Activated CD4-positive, alpha-beta T cell treated with anti-CD3 and anti-CD28 coated beads for 1 hour (primary cell): ENCODE data around the gene KTN1.
A peak's percentile ranks its signal among the peaks of the same experiment; 100 is the strongest.

Source experiments
- DNase-seq: peaks from one replicate; pipeline ENCODE4 v3.0.0-alpha.2; 2020

KTN1 gene, protein sequence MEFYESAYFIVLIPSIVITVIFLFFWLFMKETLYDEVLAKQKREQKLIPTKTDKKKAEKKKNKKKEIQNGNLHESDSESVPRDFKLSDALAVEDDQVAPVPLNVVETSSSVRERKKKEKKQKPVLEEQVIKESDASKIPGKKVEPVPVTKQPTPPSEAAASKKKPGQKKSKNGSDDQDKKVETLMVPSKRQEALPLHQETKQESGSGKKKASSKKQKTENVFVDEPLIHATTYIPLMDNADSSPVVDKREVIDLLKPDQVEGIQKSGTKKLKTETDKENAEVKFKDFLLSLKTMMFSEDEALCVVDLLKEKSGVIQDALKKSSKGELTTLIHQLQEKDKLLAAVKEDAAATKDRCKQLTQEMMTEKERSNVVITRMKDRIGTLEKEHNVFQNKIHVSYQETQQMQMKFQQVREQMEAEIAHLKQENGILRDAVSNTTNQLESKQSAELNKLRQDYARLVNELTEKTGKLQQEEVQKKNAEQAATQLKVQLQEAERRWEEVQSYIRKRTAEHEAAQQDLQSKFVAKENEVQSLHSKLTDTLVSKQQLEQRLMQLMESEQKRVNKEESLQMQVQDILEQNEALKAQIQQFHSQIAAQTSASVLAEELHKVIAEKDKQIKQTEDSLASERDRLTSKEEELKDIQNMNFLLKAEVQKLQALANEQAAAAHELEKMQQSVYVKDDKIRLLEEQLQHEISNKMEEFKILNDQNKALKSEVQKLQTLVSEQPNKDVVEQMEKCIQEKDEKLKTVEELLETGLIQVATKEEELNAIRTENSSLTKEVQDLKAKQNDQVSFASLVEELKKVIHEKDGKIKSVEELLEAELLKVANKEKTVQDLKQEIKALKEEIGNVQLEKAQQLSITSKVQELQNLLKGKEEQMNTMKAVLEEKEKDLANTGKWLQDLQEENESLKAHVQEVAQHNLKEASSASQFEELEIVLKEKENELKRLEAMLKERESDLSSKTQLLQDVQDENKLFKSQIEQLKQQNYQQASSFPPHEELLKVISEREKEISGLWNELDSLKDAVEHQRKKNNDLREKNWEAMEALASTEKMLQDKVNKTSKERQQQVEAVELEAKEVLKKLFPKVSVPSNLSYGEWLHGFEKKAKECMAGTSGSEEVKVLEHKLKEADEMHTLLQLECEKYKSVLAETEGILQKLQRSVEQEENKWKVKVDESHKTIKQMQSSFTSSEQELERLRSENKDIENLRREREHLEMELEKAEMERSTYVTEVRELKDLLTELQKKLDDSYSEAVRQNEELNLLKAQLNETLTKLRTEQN (N-terminal part only)

DNA sequence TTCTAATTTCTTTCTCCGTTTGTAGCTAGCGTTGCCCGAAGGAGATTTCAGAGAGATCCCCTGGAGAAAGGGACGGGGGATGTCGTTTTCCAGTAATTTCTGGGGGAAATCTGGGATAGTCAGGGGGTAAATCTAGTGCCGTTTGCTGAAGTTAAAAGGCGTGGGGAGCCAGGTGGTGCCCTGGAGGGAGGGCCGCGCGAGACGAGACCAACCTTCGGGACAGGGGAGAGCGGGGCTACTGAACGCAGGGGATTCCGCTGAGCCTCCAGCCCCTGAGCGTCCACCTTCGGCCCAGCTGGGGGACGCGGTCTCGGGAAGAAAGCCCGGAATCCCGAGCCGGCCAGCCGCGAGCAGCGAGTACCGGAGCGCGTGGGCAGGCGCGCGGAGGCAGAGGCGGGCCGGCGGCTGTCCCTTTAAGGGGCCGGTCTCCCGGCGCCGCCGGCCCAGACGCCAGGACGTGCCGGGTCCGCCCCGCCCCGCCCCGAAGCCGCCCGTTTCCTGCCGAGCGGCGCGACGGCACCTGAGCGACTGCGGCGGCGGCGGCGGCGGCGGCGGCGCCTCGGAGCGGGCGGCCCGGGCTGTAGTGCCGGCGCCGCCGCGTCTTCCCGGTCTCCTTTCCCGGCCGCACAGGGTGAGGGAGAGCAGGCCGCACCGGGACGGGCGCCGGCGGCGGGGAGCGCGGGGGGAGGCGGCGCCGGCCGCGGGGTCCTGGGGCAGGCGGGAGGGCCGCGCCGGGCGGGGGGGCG lies at the start of gene KTN1:
KTN1 (plus strand) TSS at position 484 of the 746 bp plus-strand sequence. CDS start 31,842 bp downstream, outside the sequence.
- DNase-seq = peak; percentile 74

DNA sequence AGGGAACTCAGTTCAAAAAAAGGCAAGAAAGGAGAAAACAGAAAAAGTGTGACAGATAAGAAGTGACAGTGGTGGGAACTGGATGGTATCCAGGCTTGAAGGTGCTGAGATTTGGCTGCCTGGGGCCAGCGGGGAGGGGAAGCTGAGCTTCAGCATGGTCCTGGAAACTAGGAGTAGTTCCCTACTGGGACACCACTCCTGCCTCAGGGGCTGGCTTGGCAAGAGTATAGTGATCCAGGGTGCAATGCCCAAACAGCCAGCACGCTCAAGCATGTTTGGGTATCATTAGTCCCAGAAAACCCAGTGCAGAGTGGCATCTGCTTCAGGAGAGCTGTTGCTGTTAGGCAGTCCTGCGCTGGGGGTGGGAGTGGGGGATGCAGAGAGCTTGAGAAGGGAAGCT lies 49.5 kb upstream of the KTN1 start:
- DNase-seq = no peak

DNA sequence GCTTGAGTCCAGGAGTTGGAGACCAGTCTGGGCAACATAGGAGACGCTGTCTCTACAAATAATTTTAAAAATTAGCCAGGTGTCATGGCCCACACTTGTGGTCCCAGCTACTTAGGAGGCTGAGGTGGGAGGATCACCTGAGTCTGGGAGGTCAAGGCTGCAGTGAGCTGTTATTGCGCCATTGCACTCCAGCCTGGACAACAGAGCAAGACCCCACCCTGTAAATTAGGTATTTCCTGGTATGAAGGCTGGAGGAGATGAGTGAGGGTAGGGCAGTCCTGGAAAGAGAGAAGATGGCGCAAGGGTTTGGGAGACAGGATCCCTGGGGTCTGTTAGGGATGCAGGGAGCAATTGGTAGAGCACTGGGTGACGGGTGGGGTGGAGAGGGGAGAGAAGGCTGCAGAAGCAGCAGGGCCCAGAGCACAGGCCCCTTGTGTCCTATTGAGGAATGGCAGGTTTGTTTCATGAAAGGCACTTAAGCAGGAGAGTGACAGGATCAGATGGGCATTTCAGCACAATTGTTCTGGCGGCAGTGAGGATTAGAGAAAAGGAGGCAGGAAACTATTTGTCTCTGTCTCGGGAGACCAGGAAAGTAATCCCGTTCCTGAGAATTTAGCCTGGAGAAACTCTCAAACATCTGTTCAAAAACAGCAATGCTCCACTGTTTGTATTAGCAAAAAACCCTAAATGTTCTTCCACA lies 47.2 kb upstream of the KTN1 start:
- DNase-seq = no peak

DNA sequence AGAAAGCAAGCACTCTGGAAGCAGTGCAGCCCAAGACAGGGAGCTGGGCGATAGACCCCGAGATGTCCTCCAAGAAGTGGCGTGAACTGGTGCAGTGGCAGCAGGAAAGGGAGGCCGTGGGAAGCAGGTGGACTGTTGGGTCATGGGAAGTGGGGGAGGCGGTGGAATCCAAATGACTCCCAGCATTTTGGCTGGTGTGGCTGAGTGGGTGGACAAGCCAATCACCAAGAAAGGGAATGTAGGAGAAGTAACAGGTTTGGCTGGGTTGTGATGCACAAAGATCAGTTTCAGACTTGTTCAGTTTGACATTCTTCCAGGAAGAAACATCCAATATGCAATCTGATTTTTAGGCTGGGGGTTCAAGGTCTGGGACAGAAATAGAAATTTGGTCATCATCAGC lies 46.0 kb upstream of the KTN1 start:
- no peak for DNase-seq

DNA sequence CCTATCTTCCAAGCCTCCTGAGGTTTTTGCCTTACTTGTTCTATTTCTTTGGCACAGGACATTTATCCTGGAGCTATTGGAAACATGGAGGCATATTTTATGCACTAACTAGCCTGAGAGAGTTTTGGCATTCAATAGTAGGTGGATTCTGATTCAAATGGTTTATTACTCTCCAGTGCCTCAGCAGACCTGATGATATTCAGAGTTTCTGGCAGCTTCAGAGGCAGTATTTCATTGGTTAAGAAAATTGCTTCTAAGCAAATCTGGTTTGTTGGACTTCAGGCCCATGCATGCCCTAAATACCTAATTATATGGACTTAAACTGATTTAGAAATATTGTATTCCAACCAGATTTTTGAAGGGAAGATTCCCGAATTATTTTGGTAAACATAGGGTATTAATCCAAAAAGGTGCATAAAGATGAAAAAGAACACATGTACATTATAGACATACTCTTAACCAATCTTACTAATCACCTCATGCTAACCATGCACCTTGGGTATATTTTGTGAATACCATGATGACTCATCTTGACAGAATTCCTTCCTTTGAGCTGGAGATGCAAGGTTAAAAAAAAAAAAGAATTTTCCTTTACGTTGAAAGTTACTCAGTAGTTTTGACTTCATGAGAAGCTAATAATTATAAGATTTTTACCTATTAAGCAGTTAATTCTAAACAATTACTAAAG lies 44.3 kb upstream of the KTN1 start:
- no peak for DNase-seq

DNA sequence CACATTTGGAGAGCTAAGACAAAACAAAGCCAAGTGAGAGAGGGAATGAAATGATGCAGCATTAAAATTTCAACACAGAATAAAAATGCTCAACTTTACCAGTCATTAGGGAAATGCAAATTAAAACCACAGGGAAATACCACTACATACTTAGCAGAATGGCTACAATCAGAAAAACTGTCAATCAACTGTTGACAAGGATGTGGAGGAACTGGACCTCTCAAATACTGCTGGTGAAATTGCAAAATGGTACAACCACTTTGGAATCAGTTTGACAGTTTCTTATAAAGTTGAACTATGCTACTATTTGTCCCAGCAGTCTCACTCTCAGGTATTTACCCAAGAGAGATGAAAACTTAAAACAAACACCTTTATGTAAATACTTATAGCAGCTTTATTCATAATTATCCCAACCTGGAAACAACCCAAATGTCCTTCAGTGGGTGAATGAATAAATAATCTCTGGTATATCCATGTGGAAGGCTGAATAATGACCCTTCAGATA lies 43.8 kb upstream of the KTN1 start:
- no peak for DNase-seq

DNA sequence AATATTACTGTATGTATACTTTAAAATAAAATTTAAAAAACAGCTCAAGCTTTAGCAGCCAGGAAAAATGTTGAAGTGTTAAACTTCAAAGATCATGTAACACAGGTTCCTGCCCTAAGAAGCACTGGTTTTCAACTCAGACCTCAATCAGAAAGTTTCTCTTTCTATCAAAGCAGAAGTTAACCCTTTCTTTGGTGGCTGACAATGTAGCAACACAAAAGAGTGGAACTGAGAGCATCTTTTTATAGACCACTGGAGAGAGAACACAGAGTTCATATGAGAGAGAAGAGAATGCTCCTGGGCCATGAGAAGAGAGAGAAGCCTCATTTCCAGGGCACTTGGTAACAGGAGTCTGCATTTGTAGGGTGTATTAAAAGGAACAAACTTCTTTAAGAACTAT lies 42.2 kb upstream of the KTN1 start:
- no peak for DNase-seq

DNA sequence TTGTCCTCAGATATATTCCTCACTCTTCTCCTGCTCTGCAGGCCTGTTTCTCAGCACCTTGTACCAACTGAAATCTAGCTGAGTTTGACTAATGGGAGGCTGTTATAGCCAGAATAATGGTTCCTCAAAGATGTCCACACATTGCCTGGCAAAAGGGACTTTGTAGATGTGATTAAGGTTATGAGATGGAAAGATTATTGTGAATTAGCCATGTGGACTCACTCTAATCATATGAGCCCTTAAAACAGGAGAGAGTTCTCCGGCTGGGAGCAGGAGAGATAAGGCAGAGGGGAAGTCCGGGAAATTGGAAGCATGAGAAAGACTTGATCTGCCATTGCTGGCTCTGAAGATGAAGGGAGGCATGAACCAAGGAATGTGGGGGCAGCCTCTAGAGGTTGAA lies 40.0 kb upstream of the KTN1 start:
- DNase-seq = no peak

DNA sequence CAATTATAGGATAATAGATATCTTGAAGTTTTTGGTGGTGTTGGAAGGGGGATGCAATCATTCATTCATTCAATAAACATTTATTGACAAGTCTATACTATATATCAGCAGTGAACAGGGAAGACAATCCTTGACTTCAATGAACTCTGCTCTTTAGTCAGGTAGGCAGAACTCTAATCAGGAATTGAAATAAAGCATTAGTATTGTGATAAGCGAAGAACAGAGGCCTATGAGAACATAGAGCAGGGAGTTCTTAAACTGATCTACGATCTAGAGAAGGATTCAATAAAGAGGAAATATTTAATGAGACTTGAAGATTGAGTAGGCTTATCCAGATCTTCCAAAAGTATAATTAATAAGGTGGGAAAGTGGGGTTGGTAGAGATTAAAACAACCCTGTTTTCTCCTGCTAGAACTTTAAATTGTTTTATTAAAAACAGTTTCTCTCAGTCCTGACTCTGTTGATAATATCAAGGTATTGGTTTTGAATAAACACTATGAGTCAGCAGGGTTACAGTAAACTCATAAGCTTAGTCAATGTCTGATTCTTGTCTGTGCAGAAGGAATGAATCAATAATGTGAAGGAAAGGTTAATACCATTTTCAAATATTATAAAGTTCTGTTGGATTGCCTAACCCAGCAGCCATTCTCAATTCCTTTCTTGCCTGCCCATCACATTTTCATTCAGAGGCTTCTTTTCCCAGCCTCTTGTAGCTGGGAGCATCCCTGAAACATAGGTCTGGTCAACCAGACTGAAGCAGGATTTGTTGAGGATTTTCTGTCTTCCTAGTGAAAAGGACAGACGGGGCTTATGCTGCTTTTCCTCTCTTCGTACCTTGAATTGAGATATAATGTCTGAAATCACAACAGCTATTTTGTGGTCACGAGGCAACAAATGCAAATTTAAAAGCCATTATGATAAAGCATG lies 38.9 kb upstream of the KTN1 start:
- DNase-seq = no peak

DNA sequence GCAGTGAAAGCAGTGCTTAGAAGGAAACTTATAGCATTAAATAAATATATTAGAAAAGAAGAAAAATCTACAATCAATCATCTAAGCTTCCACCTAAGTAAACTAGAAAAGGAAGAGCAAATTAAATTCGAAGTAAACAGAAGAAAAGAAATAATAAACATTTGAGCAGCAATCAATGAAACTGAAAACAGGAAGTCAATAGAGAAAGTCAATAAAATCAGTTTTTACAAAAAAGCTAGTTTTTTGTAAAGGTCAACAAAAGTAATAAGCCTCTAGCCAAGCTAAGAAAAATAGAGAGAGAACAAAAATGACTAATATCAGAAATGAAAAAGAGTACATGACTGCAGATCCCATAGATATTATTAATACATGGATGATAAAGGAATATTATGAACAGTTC lies 34.2 kb upstream of the KTN1 start:
- DNase-seq = no peak

DNA sequence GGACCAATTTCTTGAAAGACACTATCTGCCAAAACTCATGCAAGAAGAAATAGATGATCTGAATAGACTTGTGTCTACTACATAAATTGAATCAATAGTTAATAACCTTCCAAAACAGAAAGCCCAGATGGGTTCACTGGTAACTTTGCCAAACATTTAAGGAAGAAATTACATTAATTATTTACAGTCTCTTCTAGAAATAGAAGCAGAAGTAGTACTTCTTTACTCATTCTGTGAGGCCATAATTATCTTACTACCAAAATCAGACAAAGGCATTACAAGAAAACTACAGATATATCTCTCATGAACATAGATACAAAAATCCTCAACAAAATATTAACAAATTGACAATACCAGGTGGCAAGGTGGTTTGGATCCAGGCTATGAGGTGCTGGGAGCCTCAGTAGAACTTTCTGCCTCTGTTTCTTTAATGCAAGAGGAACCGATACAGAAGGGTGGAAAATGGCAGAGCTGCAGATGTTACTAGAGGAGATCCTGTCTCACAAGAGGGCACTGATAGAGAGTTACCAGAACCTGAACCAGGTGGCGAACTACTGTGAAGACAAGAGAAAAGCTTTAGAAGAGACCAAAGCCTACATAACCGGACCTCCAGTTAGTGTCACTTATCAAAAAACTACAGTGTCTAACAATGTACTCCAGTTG lies 33.7 kb upstream of the KTN1 start:
- DNase-seq = no peak

DNA sequence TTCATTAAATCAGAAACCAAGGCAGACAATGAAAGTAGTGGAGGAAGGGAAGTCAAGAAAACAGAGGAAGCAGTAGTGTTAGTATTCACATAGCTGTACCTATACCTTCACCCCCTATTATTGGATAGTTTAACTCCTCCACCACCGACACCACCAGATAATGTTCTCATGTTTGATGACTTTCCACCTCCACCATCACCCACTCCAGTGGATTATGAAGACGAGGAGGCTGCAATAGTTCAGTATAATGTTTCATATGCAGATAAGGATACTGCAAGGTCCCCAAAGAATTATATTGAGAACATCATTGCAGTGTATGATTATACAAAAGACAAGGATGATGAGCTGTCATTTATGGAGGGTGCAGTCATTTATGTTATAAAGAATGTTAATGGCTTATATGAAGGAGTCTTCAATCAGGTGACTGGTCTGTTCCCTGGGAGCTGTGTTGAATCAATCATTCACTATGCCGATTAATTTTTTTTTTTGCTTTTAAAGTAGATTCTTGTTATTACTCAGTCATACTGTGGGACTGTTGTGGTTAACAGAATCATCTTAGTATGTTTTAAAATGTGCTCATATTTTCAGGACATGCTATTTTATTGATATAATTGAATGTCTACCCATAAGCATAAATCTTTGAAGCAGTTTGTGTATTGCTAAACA lies 32.2 kb upstream of the KTN1 start:
- no peak for DNase-seq

DNA sequence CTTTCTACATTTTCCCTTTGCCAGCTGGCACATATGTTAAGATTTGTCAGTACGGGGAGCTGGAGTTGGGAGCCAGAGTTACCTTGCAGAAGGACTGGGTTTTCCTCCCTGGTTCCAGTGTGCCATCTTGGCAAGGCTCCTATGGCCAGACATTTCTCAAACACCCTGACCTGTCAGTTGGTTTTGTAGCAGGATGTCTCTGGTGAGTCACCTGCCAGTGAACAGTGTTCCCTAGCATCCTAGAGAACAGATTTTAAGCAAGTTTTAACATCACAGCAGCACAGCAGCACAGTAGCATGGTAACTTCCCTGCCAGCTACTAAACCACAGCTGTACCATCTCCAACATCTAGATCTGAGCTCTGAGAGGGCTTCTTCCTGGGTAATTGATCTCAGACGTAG lies 26.2 kb upstream of the KTN1 start:
- no peak for DNase-seq

DNA sequence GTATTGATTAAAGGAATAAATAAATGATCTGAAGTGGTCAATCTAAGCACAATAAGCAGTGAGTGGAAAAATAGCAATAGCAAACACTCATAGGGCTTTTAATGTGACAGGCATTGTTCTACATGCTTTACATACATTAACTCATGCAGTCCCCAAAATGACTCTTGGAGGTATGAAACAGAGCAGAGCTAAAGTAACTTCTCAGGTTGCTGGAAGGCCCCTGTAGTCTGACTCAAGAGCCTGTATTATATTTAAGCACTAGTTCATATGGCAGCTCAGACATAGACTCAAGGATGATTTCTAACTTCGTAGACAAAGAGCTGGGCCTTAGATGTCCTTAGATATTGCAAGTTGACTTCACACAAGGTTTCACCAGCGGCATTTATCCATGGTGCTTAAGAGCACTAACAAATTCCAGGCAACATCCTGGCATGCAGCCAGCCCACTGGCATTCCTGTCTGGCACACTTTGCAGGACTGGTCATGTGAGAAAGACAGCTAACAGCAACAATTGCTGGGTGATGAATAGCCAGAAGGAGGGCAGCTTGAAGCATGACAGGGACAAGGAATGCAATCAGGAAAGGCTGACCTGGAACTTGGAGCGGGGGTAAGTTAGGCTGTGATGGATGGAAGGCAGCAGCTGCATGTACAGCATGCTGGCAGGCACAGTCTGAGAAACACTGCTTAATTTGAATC lies 22.9 kb upstream of the KTN1 start:
- DNase-seq = no peak

DNA sequence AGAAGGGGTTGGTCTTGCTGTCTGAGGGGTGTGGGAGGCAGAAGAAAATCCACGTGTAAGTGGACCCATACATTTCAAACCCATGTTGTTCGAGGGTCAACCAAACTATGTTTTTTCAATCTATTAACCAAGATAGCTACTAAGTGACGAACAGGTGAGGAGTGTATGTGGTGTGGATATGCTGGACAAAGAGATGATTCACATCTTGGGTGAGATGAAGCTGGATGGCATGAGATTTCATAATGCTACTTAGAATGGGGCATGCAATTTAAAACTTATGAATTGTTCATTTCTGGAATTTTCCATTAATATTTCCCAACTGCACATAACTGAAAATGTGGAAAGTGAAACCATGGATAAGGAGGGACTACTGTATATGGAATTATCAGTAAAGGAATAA lies 17.9 kb upstream of the KTN1 start:
- DNase-seq = no peak

DNA sequence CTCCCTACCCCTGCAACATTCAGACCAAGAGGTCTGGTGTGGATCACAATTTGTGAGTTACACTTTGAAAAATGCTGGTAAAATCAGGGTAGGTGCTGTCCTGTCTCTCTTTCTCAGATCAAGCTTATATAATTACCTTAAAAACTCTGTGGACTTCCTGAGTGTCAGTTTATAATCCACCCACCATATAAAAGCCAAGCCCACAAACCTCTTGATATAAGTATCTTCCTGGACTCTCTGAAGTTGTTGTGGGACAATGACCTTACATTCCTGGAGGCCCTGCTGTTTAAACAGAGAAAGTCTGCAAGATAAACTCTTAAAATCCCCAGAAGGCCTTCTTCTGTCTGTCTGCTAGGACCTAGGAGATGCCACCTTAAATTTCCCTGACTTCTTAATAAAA lies 11.4 kb upstream of the KTN1 start:
- no peak for DNase-seq

DNA sequence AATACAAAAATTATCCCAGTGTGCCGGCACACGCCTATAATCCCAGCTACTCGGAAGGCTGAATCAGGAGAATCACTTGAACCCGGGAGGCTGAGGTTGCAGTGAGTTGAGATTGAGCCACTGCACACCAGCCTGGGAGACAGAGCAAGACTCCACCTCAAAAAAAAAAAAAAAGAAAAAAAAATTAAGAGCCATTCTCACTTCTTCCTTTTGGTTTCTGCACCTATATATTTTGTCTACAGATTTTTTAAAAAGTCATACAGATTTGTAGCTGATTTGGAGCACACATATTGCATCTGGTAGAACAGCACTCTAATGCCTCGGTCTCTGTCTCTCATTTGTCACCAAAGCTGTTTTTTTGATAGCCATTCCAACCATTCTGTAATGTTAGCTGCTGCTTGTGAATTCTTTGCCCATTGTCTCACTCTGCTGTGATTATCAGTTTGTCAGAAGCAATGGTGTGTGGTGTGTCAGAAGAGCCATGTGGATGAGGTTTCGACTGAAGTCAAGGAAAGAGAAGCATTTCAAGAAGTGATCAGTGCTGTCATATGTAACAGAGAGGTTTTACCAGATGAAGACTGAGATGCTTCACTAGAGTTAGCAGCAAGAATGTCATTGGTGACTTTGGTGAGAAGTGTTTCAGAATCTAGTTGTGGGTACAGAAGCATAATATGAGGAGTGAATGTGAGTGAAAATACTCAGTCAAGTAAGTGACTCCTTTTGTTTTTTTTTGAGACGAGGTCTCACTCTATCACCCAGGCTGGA lies 8.7 kb upstream of the KTN1 start:
- no peak for DNase-seq
